T-cell (primary cell): ENCODE data around the gene CCDC39. TPM values are rescaled to one million over a fixed set of nuclear protein-coding genes. Genes with fewer than 3 reads are reported as not detected.

Source experiments
- ATAC-seq, 4 experiments: fragments of 200-7000 bp in 3 of 4; fragments of 150-1000 bp in 1 of 4; cut with Tn5 transposase; replicated peaks in 1 of 4; 1 replicate in 3 of 4; 2 replicates in 1 of 4; pipeline ENCODE4 v1.10.0; 2021; ENCODE audit warnings: moderate library complexity in 3 of 4, mild to moderate bottlenecking in 2 of 4, moderate number of reproducible peaks in 1 of 4
- CTCF ChIA-PET, 2 donors: fragments of 300-600 bp; sonication (Branson Sonifier 250); formaldehyde crosslinking; loops; one replicate each; lab custom pipeline; 2022; ENCODE audit warnings: antibody characterized with exemption in 2 of 2; lab: Charles Lee
- POLR2A ChIA-PET, 2 donors: fragments of 300-600 bp; sonication (Branson Sonifier 250); formaldehyde crosslinking; loops; one replicate each; lab custom pipeline; 2022; ENCODE audit warnings: antibody characterized with exemption in 2 of 2; lab: Charles Lee
- DNase-seq, 35 experiments: peaks; one replicate each; pipeline versions ENCODE4 v3.0.0 to v3.0.0-alpha.2; 2013 to 2023
- H3K27ac ChIP-seq: one replicate; pipeline ENCODE4 v1.5.1; 2013; ENCODE audit warnings: low read length
- H3K27me3 ChIP-seq, 2 experiments: replicated peaks in 1 of 2; 1 replicate in 1 of 2; 2 replicates in 1 of 2; pipeline versions ENCODE4 v1.6.1 to v1.7.0; 2013; ENCODE audit warnings: low read length in 1 of 2, mixed read lengths in 1 of 2; ENCODE audit not compliant: control insufficient read depth in 2 of 2, insufficient read depth in 2 of 2; ENCODE audit errors: extremely low read depth in 1 of 2
- H3K36me3 ChIP-seq, 2 donors: 1 replicate in 1 of 2; 2 replicates in 1 of 2; pipeline versions ENCODE4 v1.6.1 to v1.7.0; 2013; ENCODE audit warnings: low read length in 1 of 2; ENCODE audit not compliant: control insufficient read depth in 2 of 2, insufficient read depth in 1 of 2; ENCODE audit errors: extremely low read depth in 1 of 2
- H3K4me1 ChIP-seq, 2 experiments: 1 replicate in 1 of 2; 2 replicates in 1 of 2; pipeline versions ENCODE4 v1.6.1 to v1.7.0; 2013; ENCODE audit warnings: low read length in 2 of 2, mixed read lengths in 1 of 2; ENCODE audit not compliant: insufficient read depth in 2 of 2, control insufficient read depth in 1 of 2; ENCODE audit errors: extremely low read depth in 1 of 2
- H3K4me3 ChIP-seq, 2 donors: 1 replicate in 1 of 2; 2 replicates in 1 of 2; pipeline versions ENCODE4 v1.5.1 to v1.7.0; 2013; ENCODE audit warnings: mild to moderate bottlenecking in 2 of 2, low read length in 1 of 2, moderate library complexity in 1 of 2; ENCODE audit not compliant: control insufficient read depth in 1 of 2; ENCODE audit errors: extremely low read depth in 1 of 2
- H3K9me3 ChIP-seq: 2 replicates; pipeline ENCODE4 v1.7.0; 2013
- H3K27ac Mint-ChIP-seq, 2 donors: one replicate each; pipeline ENCODE4 v1.8.0; 2020 to 2021; ENCODE audit warnings: mild to moderate bottlenecking in 2 of 2, mixed read lengths in 2 of 2
- H3K27me3 Mint-ChIP-seq, 2 donors: one replicate each; pipeline ENCODE4 v1.8.0; 2021 to 2022; ENCODE audit warnings: mixed read lengths in 2 of 2
- H3K36me3 Mint-ChIP-seq: one replicate; pipeline ENCODE4 v1.8.0; 2021; ENCODE audit warnings: mixed read lengths
- H3K4me1 Mint-ChIP-seq, 3 donors: one replicate each; pipeline ENCODE4 v1.8.0; 2020 to 2022; ENCODE audit warnings: mixed read lengths in 3 of 3, mild to moderate bottlenecking in 1 of 3
- H3K4me3 Mint-ChIP-seq, 3 donors: one replicate each; pipeline ENCODE4 v1.8.0; 2020 to 2022; ENCODE audit warnings: mild to moderate bottlenecking in 3 of 3, mixed read lengths in 3 of 3, moderate library complexity in 3 of 3
- H3K9me3 Mint-ChIP-seq, 3 donors: one replicate each; pipeline ENCODE4 v1.8.0; 2020 to 2022; ENCODE audit warnings: mixed read lengths in 3 of 3
- WGBS: methylation state at CpG from one replicate; pipeline ENCODE4 v1.1.5; 2013; ENCODE audit warnings: missing lambda C conversion rate; ENCODE audit not compliant: insufficient coverage; 5-methylcytosine and 5-hydroxymethylcytosine counted together
- total RNA-seq, 35 experiments: library from RNA in 6 of 35; stranded (reverse) in 6 of 35; fragments of 120-200 nt in 1 of 35; gene quantifications; one replicate each; pipeline versions ENCODE4 v1.2.1 to v1.2.4 and lab custom pipeline; 2013 to 2026

Gene CCDC39
- total RNA-seq = not detected
- total RNA-seq (2013) = not detected
- total RNA-seq (lab: John Stamatoyannopoulos, UW) = 0 to 0.18 (median 0) reads per million in 29 experiments

- peak; percentile 10 to 68 (median 38) for DNase-seq
- Histone ChIP-seq H3K27ac (no peak within 1 kb of the TSS), H3K4me1 (peaks cover 7 to 16% of the 10 kb centered on the region in 2 experiments), H3K9me3 (no peaks in the 10 kb centered on the region), H3K36me3 (no peaks in the 10 kb centered on the region), H3K27me3 (peaks cover 16 to 17% of the 10 kb centered on the region in 2 experiments), H3K4me3 (peak within 1 kb of the TSS; percentile 49 to 80)
- ChIA-PET POLR2A (interaction anchor here in 1 of 2 donors (0.5 kb wide), 2 partner anchors 87 to 108 kb away, joined by 4 to 6 read pairs; no protein-coding TSS in a partner anchor), CTCF (no interaction called here)
- Mint-ChIP-seq H3K27me3 (peaks cover 49 to 56% of the 10 kb centered on the region in 2 donors), H3K9me3 (peaks cover 0 to 8% (median 0%) of the 10 kb centered on the region in 3 donors), H3K4me3 (peak within 1 kb of the TSS; percentile 78 to 83 (median 83)), H3K27ac (peak within 1 kb of the TSS; percentile 40 to 68), H3K36me3 (no peaks in the 10 kb centered on the region), H3K4me1 (peaks cover 22 to 23% (median 22%) of the 10 kb centered on the region in 3 donors)
- 3% methylated on average over 42 of the region's 56 CpGs for WGBS
- ATAC-seq = peak; percentile 85 to 95 (median 90)
Observed at GRCh38 chr3:180679178-180680096, at the start of gene CCDC39. TSS of gene CCDC39 (minus strand) at chr3:180679489. CDS start at chr3:180679380, 109 bp downstream.

GRCh38 chr3:180720012-180720411, 40.7 kb upstream of the CCDC39 start:
- Mint-ChIP-seq H3K27me3 (peaks cover 0 to 5% of the 10 kb centered on the region in 2 donors), H3K9me3 (peaks cover 0 to 3% (median 0%) of the 10 kb centered on the region in 3 donors)
- POLR2A ChIA-PET = no interaction called here

GRCh38 chr3:180707896-180708295, 28.6 kb upstream of the CCDC39 start:
- Mint-ChIP-seq H3K27ac (no peak overlapping the region), H3K27me3 (peaks cover 0 to 15% of the 10 kb centered on the region in 2 donors), H3K9me3 (no peaks in the 10 kb centered on the region), H3K36me3 (no peaks in the 10 kb centered on the region), H3K4me3 (no peak overlapping the region), H3K4me1 (no peaks in the 10 kb centered on the region)
- H3K36me3 ChIP-seq = no peaks in the 10 kb centered on the region
- no peaks in the 10 kb centered on the region for H3K27me3 ChIP-seq
- ChIA-PET POLR2A (interaction anchor here in 1 of 2 donors (0.7 kb wide), 1 partner anchor 67 kb away, joined by 4 read pairs; no protein-coding TSS in a partner anchor), CTCF (no interaction called here)
- no peaks in the 10 kb centered on the region for H3K9me3 ChIP-seq
- DNase-seq (no peak), ATAC-seq (no peak)
- no peak overlapping the region for H3K4me3 ChIP-seq
- no peaks in the 10 kb centered on the region for H3K4me1 ChIP-seq
- WGBS = no CpG with 5 or more reads among the region's 2 CpGs
- H3K27ac ChIP-seq = no peak overlapping the region

More at GRCh38 chr3:180720012-180720411, 40.7 kb upstream of the CCDC39 start:
- Mint-ChIP-seq H3K27ac (no peak overlapping the region), H3K36me3 (no peaks in the 10 kb centered on the region), H3K4me1 (no peaks in the 10 kb centered on the region), H3K4me3 (no peak overlapping the region)
- Histone ChIP-seq H3K27me3 (no peaks in the 10 kb centered on the region), H3K4me1 (no peaks in the 10 kb centered on the region), H3K36me3 (no peaks in the 10 kb centered on the region), H3K27ac (no peak overlapping the region), H3K9me3 (no peaks in the 10 kb centered on the region), H3K4me3 (no peak overlapping the region)
- CTCF ChIA-PET = no interaction called here
- no peak for DNase-seq
- WGBS = no CpG with 5 or more reads among the region's 1 CpG
- no peak for ATAC-seq

GRCh38 chr3:180705619-180706018, 26.3 kb upstream of the CCDC39 start:
- Histone ChIP-seq H3K36me3 (no peaks in the 10 kb centered on the region), H3K9me3 (no peaks in the 10 kb centered on the region), H3K27ac (no peak overlapping the region), H3K4me3 (no peak overlapping the region), H3K4me1 (no peaks in the 10 kb centered on the region), H3K27me3 (peaks cover 0 to 2% of the 10 kb centered on the region in 2 experiments)
- ATAC-seq (no peak), DNase-seq (no peak)
- Mint-ChIP-seq H3K36me3 (no peaks in the 10 kb centered on the region), H3K27ac (no peak overlapping the region), H3K4me3 (no peak overlapping the region), H3K9me3 (peaks cover 0 to 3% (median 0%) of the 10 kb centered on the region in 3 donors), H3K27me3 (peaks cover 6 to 23% of the 10 kb centered on the region in 2 donors), H3K4me1 (no peaks in the 10 kb centered on the region)
- ChIA-PET CTCF (no interaction called here), POLR2A (no interaction called here)
- 10% methylated on average over 4 of the region's 4 CpGs for WGBS

GRCh38 chr3:180704532-180704931, 25.2 kb upstream of the CCDC39 start:
- Mint-ChIP-seq H3K27me3 (peaks cover 15 to 23% of the 10 kb centered on the region in 2 donors), H3K27ac (no peak overlapping the region), H3K36me3 (no peaks in the 10 kb centered on the region), H3K4me3 (no peak overlapping the region), H3K4me1 (no peaks in the 10 kb centered on the region), H3K9me3 (peaks cover 0 to 3% (median 0%) of the 10 kb centered on the region in 3 donors)
- Histone ChIP-seq H3K27ac (no peak overlapping the region), H3K4me3 (no peak overlapping the region), H3K4me1 (no peaks in the 10 kb centered on the region), H3K27me3 (peaks cover 0 to 2% of the 10 kb centered on the region in 2 experiments), H3K36me3 (no peaks in the 10 kb centered on the region), H3K9me3 (no peaks in the 10 kb centered on the region)
- ChIA-PET CTCF (interaction anchor here in 1 of 2 donors (0.6 kb wide), 1 partner anchor 943 kb away, joined by 3 read pairs; no protein-coding TSS in a partner anchor), POLR2A (no interaction called here)
- ATAC-seq (no peak), DNase-seq (no peak)

- Histone ChIP-seq H3K9me3 (no peaks in the 10 kb centered on the region), H3K36me3 (no peaks in the 10 kb centered on the region), H3K4me1 (no peaks in the 10 kb centered on the region), H3K4me3 (no peak overlapping the region), H3K27ac (no peak overlapping the region), H3K27me3 (peaks cover 0 to 5% of the 10 kb centered on the region in 2 experiments)
- H3K36me3 Mint-ChIP-seq = no peaks in the 10 kb centered on the region
- ChIA-PET POLR2A (no interaction called here), CTCF (no interaction called here)
- no peaks in the 10 kb centered on the region for H3K4me1 Mint-ChIP-seq
- H3K9me3 Mint-ChIP-seq = peaks cover 0 to 3% (median 0%) of the 10 kb centered on the region in 3 donors
- H3K27ac Mint-ChIP-seq = no peak overlapping the region
- H3K27me3 Mint-ChIP-seq = peaks cover 28 to 30% of the 10 kb centered on the region in 2 donors
- 83% methylated on average over 1 of the region's 3 CpGs for WGBS
- DNase-seq (no peak), ATAC-seq (no peak)
- no peak overlapping the region for H3K4me3 Mint-ChIP-seq
Observed at GRCh38 chr3:180700941-180701340, 21.7 kb upstream of the CCDC39 start.
